DND-41 (cell line): ENCODE measurements around the gene CC2D1A.

Source experiments
- ATAC-seq: fragments of 200-7000 bp; cut with Tn5 transposase; 3 replicates; pipeline ENCODE4 v1.9.1; 2021; ENCODE audit warnings: low read depth; ENCODE audit not compliant: insufficient read depth
- DNase-seq: peaks from one replicate; pipeline ENCODE4 v3.0.0-alpha.2; 2020
- H2AFZ ChIP-seq: 2 replicates; pipeline ENCODE4 v1.6.0; 2012; ENCODE audit warnings: low read depth, low read length
- H3K27ac ChIP-seq: 2 replicates; pipeline ENCODE4 v1.5.1; 2012; ENCODE audit warnings: low read length, inconsistent platforms
- H3K27me3 ChIP-seq: fragments of 200-600 bp; sonication (generic); 2 replicates; pipeline ENCODE4 v1.6.0; 2012; ENCODE audit warnings: low read length, mild to moderate bottlenecking, inconsistent platforms; ENCODE audit not compliant: insufficient read depth, poor library complexity
- H3K36me3 ChIP-seq: 2 replicates; pipeline ENCODE4 v1.5.1; 2012; ENCODE audit warnings: low read length, inconsistent platforms; ENCODE audit not compliant: insufficient read depth
- H3K4me1 ChIP-seq: 2 replicates; pipeline ENCODE4 v1.5.1; 2012; ENCODE audit warnings: mild to moderate bottlenecking, low read length; ENCODE audit not compliant: insufficient read depth
- H3K4me2 ChIP-seq: 2 replicates; pipeline ENCODE4 v1.6.0; 2012; ENCODE audit warnings: mild to moderate bottlenecking, moderate library complexity, low read length, inconsistent platforms; ENCODE audit not compliant: insufficient read depth
- H3K4me3 ChIP-seq, 2 experiments: fragments of 200-600 bp in 1 of 2; shearing (Covaris generic) in 1 of 2; 2 replicates each; pipeline ENCODE4 v1.5.1; 2012 to 2016; ENCODE audit warnings: inconsistent platforms in 2 of 2, low read length in 2 of 2, mild to moderate bottlenecking in 2 of 2, low read depth in 1 of 2, moderate library complexity in 1 of 2
- H3K79me2 ChIP-seq: 2 replicates; pipeline ENCODE4 v1.6.0; 2012; ENCODE audit warnings: low read length, inconsistent platforms; ENCODE audit not compliant: insufficient read depth
- H3K9ac ChIP-seq: 2 replicates; pipeline ENCODE4 v1.6.0; 2012; ENCODE audit warnings: low read depth, mild to moderate bottlenecking, inconsistent platforms, low read length, moderate library complexity
- H3K9me3 ChIP-seq: 2 replicates; pipeline ENCODE4 v1.5.1; 2012; ENCODE audit warnings: low read length, moderate library complexity, mild to moderate bottlenecking, inconsistent platforms; ENCODE audit not compliant: insufficient read depth, severe bottlenecking
- H4K20me1 ChIP-seq: 2 replicates; pipeline ENCODE4 v1.6.0; 2012; ENCODE audit warnings: low read length; ENCODE audit not compliant: insufficient read depth
- EZH2 ChIP-seq: IDR thresholded peaks from 3 replicates; pipeline ENCODE4 v1.6.1; 2012; ENCODE audit warnings: borderline replicate concordance, low read depth, mild to moderate bottlenecking, moderate library complexity, low read length, inconsistent platforms; ENCODE audit not compliant: severe bottlenecking
- TF ChIP-seq, protein P1 (sequence below): IDR thresholded peaks from 2 replicates; pipeline ENCODE4 v1.5.1; 2012; ENCODE audit warnings: borderline replicate concordance, low read length, moderate library complexity, mild to moderate bottlenecking; ENCODE audit not compliant: poor library complexity, severe bottlenecking; ENCODE audit errors: extremely low read depth

The CC2D1A gene

GRCh38 chr19:13934785-13935109 lies 28.7 kb downstream of the CC2D1A start:
- no peak for DNase-seq
- Histone ChIP-seq H3K27ac (no peak overlapping the region), H4K20me1 (no peaks in the 10 kb centered on the region; the same call in 1 of the 2 replicates), H3K4me3 (no peak overlapping the region), H3K4me2 (no peak overlapping the region), H3K9me3 (no peaks in the 10 kb centered on the region), H3K4me1 (no peaks in the 10 kb centered on the region), H3K36me3 (peaks cover 12% of the 10 kb centered on the region), H3K9ac (no peak overlapping the region), H3K79me2 (no peaks in the 10 kb centered on the region), H3K27me3 (no peaks in the 10 kb centered on the region), H2AFZ (no peak overlapping the region)
- TF ChIP-seq, protein P1, sequence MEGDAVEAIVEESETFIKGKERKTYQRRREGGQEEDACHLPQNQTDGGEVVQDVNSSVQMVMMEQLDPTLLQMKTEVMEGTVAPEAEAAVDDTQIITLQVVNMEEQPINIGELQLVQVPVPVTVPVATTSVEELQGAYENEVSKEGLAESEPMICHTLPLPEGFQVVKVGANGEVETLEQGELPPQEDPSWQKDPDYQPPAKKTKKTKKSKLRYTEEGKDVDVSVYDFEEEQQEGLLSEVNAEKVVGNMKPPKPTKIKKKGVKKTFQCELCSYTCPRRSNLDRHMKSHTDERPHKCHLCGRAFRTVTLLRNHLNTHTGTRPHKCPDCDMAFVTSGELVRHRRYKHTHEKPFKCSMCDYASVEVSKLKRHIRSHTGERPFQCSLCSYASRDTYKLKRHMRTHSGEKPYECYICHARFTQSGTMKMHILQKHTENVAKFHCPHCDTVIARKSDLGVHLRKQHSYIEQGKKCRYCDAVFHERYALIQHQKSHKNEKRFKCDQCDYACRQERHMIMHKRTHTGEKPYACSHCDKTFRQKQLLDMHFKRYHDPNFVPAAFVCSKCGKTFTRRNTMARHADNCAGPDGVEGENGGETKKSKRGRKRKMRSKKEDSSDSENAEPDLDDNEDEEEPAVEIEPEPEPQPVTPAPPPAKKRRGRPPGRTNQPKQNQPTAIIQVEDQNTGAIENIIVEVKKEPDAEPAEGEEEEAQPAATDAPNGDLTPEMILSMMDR = no peak
- no peak for TF ChIP-seq EZH2
- no peak for ATAC-seq

GRCh38 chr19:13935765-13936510 lies 29.9 kb downstream of the CC2D1A start:
- DNase-seq (no peak), ATAC-seq (no peak)
- Histone ChIP-seq H2AFZ (no peak overlapping the region), H4K20me1 (no peaks in the 10 kb centered on the region), H3K27ac (no peak overlapping the region), H3K9me3 (no peaks in the 10 kb centered on the region), H3K4me3 (no peak overlapping the region), H3K36me3 (peaks cover 7% of the 10 kb centered on the region), H3K79me2 (no peaks in the 10 kb centered on the region), H3K27me3 (no peaks in the 10 kb centered on the region), H3K4me2 (no peak overlapping the region), H3K9ac (no peak overlapping the region), H3K4me1 (no peaks in the 10 kb centered on the region)
- no peak for TF ChIP-seq EZH2
- TF ChIP-seq, protein P1 = no peak

- H3K9ac ChIP-seq = no peak overlapping the region
- DNase-seq (no peak), ATAC-seq (no peak)
- no peaks in the 10 kb centered on the region for H3K27me3 ChIP-seq
- no peak overlapping the region for H2AFZ ChIP-seq
- H4K20me1 ChIP-seq = no peaks in the 10 kb centered on the region
- no peak overlapping the region for H3K4me2 ChIP-seq
- H3K9me3 ChIP-seq = no peaks in the 10 kb centered on the region
- no peaks in the 10 kb centered on the region for H3K36me3 ChIP-seq
- H3K79me2 ChIP-seq = no peaks in the 10 kb centered on the region
- H3K4me3 ChIP-seq = no peak overlapping the region
- H3K27ac ChIP-seq = no peak overlapping the region
- no peaks in the 10 kb centered on the region for H3K4me1 ChIP-seq
- TF ChIP-seq, protein P1 = no peak
- no peak for TF ChIP-seq EZH2
Measured at GRCh38 chr19:13937479-13938300, 31.7 kb downstream of the CC2D1A start.
